ENCODE data around the gene ESPL1. TPM values are rescaled to one million over a fixed set of nuclear protein-coding genes. Genes with fewer than 3 reads are reported as not detected.
A peak's percentile ranks its signal among the peaks of the same experiment; 100 is the strongest.

Gene ESPL1
- total RNA-seq, 1 donor from 2014 or later, result 50.0 TPM

GRCh38 chr12:53224897-53225634 lies 43.0 kb upstream of the ESPL1 start:
- Mint-ChIP-seq H3K4me3 (peak overlapping the region; percentile 75), H3K36me3 (peaks cover 5% of the 10 kb centered on the region), H3K27me3 (no peaks in the 10 kb centered on the region), H3K27ac (peak overlapping the region; percentile 94), H3K4me1 (ENCODE audit: unreplicated experiment) (peaks cover 51% of the 10 kb centered on the region), H3K9me3 (no peaks in the 10 kb centered on the region)
- no peak for TF ChIP-seq CTCF (conservative IDR thresholded peaks at IDR 0.05)
- no peak for DNase-seq (ENCODE audit: extremely low spot score, unreplicated experiment)

GRCh38 chr12:53225635-53226424 lies 42.3 kb upstream of the ESPL1 start:
- H3K4me3 Mint-ChIP-seq, result peak overlapping the region; percentile 75

DNA sequence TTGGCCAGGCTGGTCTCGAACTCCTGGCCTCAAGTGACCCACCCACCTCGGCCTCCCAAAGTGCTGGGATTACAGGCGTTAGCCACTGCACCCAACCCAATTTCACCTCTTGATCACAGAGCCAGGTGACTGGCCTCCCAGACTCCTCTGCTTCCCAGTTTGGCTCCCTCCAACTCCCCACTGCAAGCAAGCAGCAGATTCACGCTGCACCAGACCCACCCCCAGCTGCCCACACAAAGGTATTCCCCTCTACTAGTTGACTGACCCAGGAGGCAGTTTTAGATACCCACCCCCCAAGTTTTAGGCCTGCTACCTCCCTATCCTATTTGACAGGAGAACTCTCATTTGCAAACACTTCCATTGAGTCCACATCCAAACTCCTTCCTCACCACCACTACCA lies 41.3 kb upstream of the ESPL1 start:
- Mint-ChIP-seq H3K4me1 (ENCODE audit: unreplicated experiment) (peaks cover 53% of the 10 kb centered on the region), H3K36me3 (peaks cover 5% of the 10 kb centered on the region), H3K4me3 (peak overlapping the region; percentile 68), H3K27me3 (no peaks in the 10 kb centered on the region), H3K9me3 (no peaks in the 10 kb centered on the region), H3K27ac (peak overlapping the region; percentile 14)
- DNase-seq (ENCODE audit: extremely low spot score, unreplicated experiment), result no peak
- TF ChIP-seq CTCF (conservative IDR thresholded peaks at IDR 0.05), result no peak

More at GRCh38 chr12:53225635-53226424, 42.3 kb upstream of the ESPL1 start:
- Mint-ChIP-seq H3K27me3 (no peaks in the 10 kb centered on the region), H3K9me3 (no peaks in the 10 kb centered on the region), H3K27ac (peak overlapping the region; percentile 94), H3K36me3 (peaks cover 5% of the 10 kb centered on the region), H3K4me1 (ENCODE audit: unreplicated experiment) (peaks cover 53% of the 10 kb centered on the region)
- TF ChIP-seq CTCF (conservative IDR thresholded peaks at IDR 0.05), result no peak
- DNase-seq (ENCODE audit: extremely low spot score, unreplicated experiment), result no peak

- H3K4me1 Mint-ChIP-seq (ENCODE audit: unreplicated experiment), result peaks cover 49% of the 10 kb centered on the region
- no peak for DNase-seq (ENCODE audit: extremely low spot score, unreplicated experiment)
- H3K27ac Mint-ChIP-seq, result peak overlapping the region; percentile 14
- H3K9me3 Mint-ChIP-seq, result no peaks in the 10 kb centered on the region
- H3K36me3 Mint-ChIP-seq, result peaks cover 5% of the 10 kb centered on the region
- H3K27me3 Mint-ChIP-seq, result no peaks in the 10 kb centered on the region
- H3K4me3 Mint-ChIP-seq, result peak overlapping the region; percentile 68
- TF ChIP-seq CTCF (conservative IDR thresholded peaks at IDR 0.05), result no peak
Observed at GRCh38 chr12:53227341-53227740, 40.8 kb upstream of the ESPL1 start.

- H3K36me3 Mint-ChIP-seq, result peaks cover 5% of the 10 kb centered on the region
- no peak overlapping the region for H3K4me3 Mint-ChIP-seq
- H3K4me1 Mint-ChIP-seq (ENCODE audit: unreplicated experiment), result peaks cover 53% of the 10 kb centered on the region
- TF ChIP-seq CTCF (conservative IDR thresholded peaks at IDR 0.05), result no peak
- no peaks in the 10 kb centered on the region for H3K27me3 Mint-ChIP-seq
- no peak for DNase-seq (ENCODE audit: extremely low spot score, unreplicated experiment)
- peak overlapping the region; percentile 48 for H3K27ac Mint-ChIP-seq
- H3K9me3 Mint-ChIP-seq, result no peaks in the 10 kb centered on the region
Observed at GRCh38 chr12:53227836-53228235, 40.3 kb upstream of the ESPL1 start.
